ENCODE results near the gene GPR45. TPM values are rescaled to one million over a fixed set of nuclear protein-coding genes. Genes with fewer than 3 reads are reported as not detected.

The GPR45 gene
- not detected for total RNA-seq

DNA sequence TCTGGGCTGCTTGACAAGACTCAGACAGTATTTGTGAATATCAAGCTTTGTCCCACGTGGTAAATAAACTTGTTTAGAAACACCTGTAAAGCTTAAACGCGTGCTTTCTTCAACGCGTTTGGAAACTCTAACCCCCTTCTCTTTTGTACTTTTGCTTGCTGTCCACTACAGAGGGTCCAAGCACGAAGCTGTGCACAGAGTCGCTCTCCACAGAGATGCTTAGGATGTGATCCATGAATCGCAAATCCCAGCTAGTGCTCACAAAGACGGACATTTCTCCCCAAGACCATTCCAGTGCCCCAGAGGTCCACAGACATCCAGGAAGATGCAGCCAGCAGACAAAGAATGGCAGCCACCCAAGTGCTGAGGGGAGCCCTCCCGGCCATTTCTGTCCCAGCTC lies at the start of gene GPR45:
Gene GPR45 (plus strand): TSS at position 301 of the 400 bp plus-strand sequence. CDS start 116 bp downstream, outside the sequence.
- no peak within 1 kb of the TSS for H3K27ac ChIP-seq
- H3K4me3 ChIP-seq: no peak within 1 kb of the TSS
- no peak for TF ChIP-seq POLR2AphosphoS5 (IDR thresholded peaks at IDR 0.05; ENCODE audit: insufficient read depth in 1 of 2, low read depth in 1 of 2)
- no peak for TF ChIP-seq POLR2A (IDR thresholded peaks at IDR 0.05)
- TF ChIP-seq, protein P1, sequence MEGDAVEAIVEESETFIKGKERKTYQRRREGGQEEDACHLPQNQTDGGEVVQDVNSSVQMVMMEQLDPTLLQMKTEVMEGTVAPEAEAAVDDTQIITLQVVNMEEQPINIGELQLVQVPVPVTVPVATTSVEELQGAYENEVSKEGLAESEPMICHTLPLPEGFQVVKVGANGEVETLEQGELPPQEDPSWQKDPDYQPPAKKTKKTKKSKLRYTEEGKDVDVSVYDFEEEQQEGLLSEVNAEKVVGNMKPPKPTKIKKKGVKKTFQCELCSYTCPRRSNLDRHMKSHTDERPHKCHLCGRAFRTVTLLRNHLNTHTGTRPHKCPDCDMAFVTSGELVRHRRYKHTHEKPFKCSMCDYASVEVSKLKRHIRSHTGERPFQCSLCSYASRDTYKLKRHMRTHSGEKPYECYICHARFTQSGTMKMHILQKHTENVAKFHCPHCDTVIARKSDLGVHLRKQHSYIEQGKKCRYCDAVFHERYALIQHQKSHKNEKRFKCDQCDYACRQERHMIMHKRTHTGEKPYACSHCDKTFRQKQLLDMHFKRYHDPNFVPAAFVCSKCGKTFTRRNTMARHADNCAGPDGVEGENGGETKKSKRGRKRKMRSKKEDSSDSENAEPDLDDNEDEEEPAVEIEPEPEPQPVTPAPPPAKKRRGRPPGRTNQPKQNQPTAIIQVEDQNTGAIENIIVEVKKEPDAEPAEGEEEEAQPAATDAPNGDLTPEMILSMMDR (IDR thresholded peaks at IDR 0.05): no peak
- no peaks in the 10 kb centered on the region for H3K27me3 ChIP-seq
- no peaks in the 10 kb centered on the region for H3K9me3 ChIP-seq
- no peaks in the 10 kb centered on the region for H3K4me1 ChIP-seq
- H3K36me3 ChIP-seq: no peaks in the 10 kb centered on the region
- intact Hi-C loops (cut with DNase I): no loop called here
- DNase-seq (ENCODE audit: extremely low spot score in 2 of 2): no peak

DNA sequence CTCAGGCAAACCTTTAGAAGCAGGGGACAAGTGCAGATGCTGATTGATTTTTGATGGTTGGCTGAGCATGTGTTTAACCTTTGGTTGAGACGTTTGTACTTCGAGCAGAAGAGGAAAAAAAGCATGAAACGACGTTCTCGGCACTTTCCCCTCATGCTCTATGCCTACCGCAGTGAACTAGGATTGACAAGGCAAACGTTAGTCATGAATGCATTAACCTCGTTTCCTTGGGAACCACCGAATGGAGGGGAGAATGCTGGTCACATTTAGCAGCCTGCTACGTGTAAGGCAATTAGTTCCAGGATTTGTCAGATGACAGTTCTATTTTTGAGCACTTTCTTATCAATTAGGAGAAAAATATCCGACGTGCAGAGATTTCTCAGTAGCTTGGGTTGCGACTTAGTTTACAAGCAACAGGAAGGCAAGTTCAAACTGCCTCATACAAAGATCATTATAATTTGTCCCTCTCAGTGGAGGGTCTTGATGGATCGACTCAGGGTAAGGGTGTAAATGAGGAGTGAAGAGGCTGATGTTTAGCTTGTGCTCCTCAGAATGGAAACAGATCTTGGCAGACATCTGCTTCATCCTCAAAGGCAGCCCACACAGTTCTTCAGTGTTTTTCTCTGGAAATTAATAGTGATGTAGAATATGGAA lies 47.4 kb upstream of the GPR45 start:
- Histone ChIP-seq H3K4me3 (no peak overlapping the region), H3K27me3 (no peaks in the 10 kb centered on the region), H3K4me1 (no peaks in the 10 kb centered on the region), H3K27ac (no peak overlapping the region), H3K36me3 (no peaks in the 10 kb centered on the region), H3K9me3 (no peaks in the 10 kb centered on the region)
- intact Hi-C loops (cut with DNase I): no loop called here
- TF ChIP-seq POLR2AphosphoS5 (IDR thresholded peaks at IDR 0.05; ENCODE audit: insufficient read depth in 1 of 2, low read depth in 1 of 2) (no peak), POLR2A (IDR thresholded peaks at IDR 0.05) (no peak)
- TF ChIP-seq, protein P1 (IDR thresholded peaks at IDR 0.05): no peak
- DNase-seq (ENCODE audit: extremely low spot score in 2 of 2): no peak

- DNase-seq (ENCODE audit: extremely low spot score in 2 of 2): peak; percentile 54 to 81
- Histone ChIP-seq H3K9me3 (no peaks in the 10 kb centered on the region), H3K36me3 (no peaks in the 10 kb centered on the region), H3K27me3 (no peaks in the 10 kb centered on the region), H3K4me3 (no peak overlapping the region), H3K27ac (no peak overlapping the region), H3K4me1 (no peaks in the 10 kb centered on the region)
- no peak for TF ChIP-seq POLR2A (IDR thresholded peaks at IDR 0.05)
- TF ChIP-seq, protein P1 (IDR thresholded peaks at IDR 0.05): no peak
- TF ChIP-seq POLR2AphosphoS5 (IDR thresholded peaks at IDR 0.05; ENCODE audit: insufficient read depth in 1 of 2, low read depth in 1 of 2): no peak
- intact Hi-C loops (cut with DNase I): no loop called here
Observed at GRCh38 chr2:105196651-105197050, 44.9 kb upstream of the GPR45 start.

- intact Hi-C loops (cut with DNase I): no loop called here
- H3K4me1 ChIP-seq: no peaks in the 10 kb centered on the region
- no peak for DNase-seq (ENCODE audit: extremely low spot score in 2 of 2)
- no peak overlapping the region for H3K27ac ChIP-seq
- no peaks in the 10 kb centered on the region for H3K36me3 ChIP-seq
- no peak for TF ChIP-seq POLR2AphosphoS5 (IDR thresholded peaks at IDR 0.05; ENCODE audit: insufficient read depth in 1 of 2, low read depth in 1 of 2)
- no peak for TF ChIP-seq POLR2A (IDR thresholded peaks at IDR 0.05)
- TF ChIP-seq, protein P1 (IDR thresholded peaks at IDR 0.05): no peak
- no peak overlapping the region for H3K4me3 ChIP-seq
- H3K27me3 ChIP-seq: no peaks in the 10 kb centered on the region
- H3K9me3 ChIP-seq: no peaks in the 10 kb centered on the region
Observed at GRCh38 chr2:105215586-105216192, 25.9 kb upstream of the GPR45 start.

- Histone ChIP-seq H3K4me3 (no peak overlapping the region), H3K27ac (no peak overlapping the region), H3K9me3 (no peaks in the 10 kb centered on the region), H3K36me3 (no peaks in the 10 kb centered on the region), H3K4me1 (no peaks in the 10 kb centered on the region), H3K27me3 (no peaks in the 10 kb centered on the region)
- intact Hi-C loops (cut with DNase I): no loop called here
- DNase-seq (ENCODE audit: extremely low spot score in 2 of 2): no peak
- TF ChIP-seq POLR2A (IDR thresholded peaks at IDR 0.05): no peak
- no peak for TF ChIP-seq POLR2AphosphoS5 (IDR thresholded peaks at IDR 0.05; ENCODE audit: insufficient read depth in 1 of 2, low read depth in 1 of 2)
- TF ChIP-seq, protein P1 (IDR thresholded peaks at IDR 0.05): no peak
Observed at GRCh38 chr2:105220604-105221003, 20.9 kb upstream of the GPR45 start.
